Immature natural killer cell (primary cell): ENCODE data around the gene BSND. TPM values are rescaled to one million over a fixed set of nuclear protein-coding genes. Genes with fewer than 3 reads are reported as not detected.
"Not testable (repeated sequence)": the region's sequence is repeated elsewhere in the genome, so short reads cannot be mapped to it uniquely, and the experiment has no call there.

ENCODE experiments used
- DNase-seq, 3 donors: peaks; one replicate each; pipeline ENCODE4 v3.0.0; 2022; ENCODE audit warnings: mixed read lengths in 1 of 3
- H3K27ac Mint-ChIP-seq, 6 donors: one replicate each; pipeline ENCODE4 v1.8.0; 2020; ENCODE audit warnings: mixed read lengths in 6 of 6, mild to moderate bottlenecking in 5 of 6, inconsistent platforms in 4 of 6, moderate library complexity in 3 of 6
- H3K27me3 Mint-ChIP-seq, 3 donors: one replicate each; pipeline ENCODE4 v1.8.0; 2020 to 2021; ENCODE audit warnings: low read depth in 3 of 3, mild to moderate bottlenecking in 3 of 3, mixed read lengths in 3 of 3, moderate library complexity in 3 of 3, inconsistent platforms in 1 of 3
- H3K36me3 Mint-ChIP-seq, 3 donors: one replicate each; pipeline ENCODE4 v1.8.0; 2020; ENCODE audit warnings: mixed read lengths in 3 of 3, inconsistent platforms in 2 of 3, mild to moderate bottlenecking in 2 of 3
- H3K4me1 Mint-ChIP-seq, 2 donors: one replicate each; pipeline ENCODE4 v1.8.0; 2020; ENCODE audit warnings: inconsistent platforms in 2 of 2, mild to moderate bottlenecking in 2 of 2, mixed read lengths in 2 of 2, moderate library complexity in 1 of 2
- H3K4me3 Mint-ChIP-seq, 5 donors: one replicate each; pipeline ENCODE4 v1.8.0; 2020; ENCODE audit warnings: mild to moderate bottlenecking in 5 of 5, mixed read lengths in 5 of 5, inconsistent platforms in 3 of 5, moderate library complexity in 3 of 5
- H3K9me3 Mint-ChIP-seq, 6 donors: one replicate each; pipeline ENCODE4 v1.8.0; 2020; ENCODE audit warnings: mild to moderate bottlenecking in 6 of 6, mixed read lengths in 6 of 6, inconsistent platforms in 4 of 6, moderate library complexity in 3 of 6
- polyA plus RNA-seq, 3 donors: library from polyadenylated mRNA; unstranded; fragments of 300-500 nt; fragmentation: Illumina TruSeq; gene quantifications; one replicate each; pipeline ENCODE4 v1.2.3, GENCODE V29; 2021

The BSND gene
- polyA plus RNA-seq, 3 donors from 2014 or later, result not detected

GRCh38 chr1:55021942-55022546 lies 23.3 kb downstream of the BSND start:
- H3K9me3 Mint-ChIP-seq, result no peaks in the 10 kb centered on the region
- no peak overlapping the region for H3K4me3 Mint-ChIP-seq
- DNase-seq, result peak; percentile 41 to 54 (median 44)
- H3K27me3 Mint-ChIP-seq, result peaks cover 0 to 6% (median 3%) of the 10 kb centered on the region in 3 donors
- peaks cover 3 to 11% of the 10 kb centered on the region in 2 donors for H3K4me1 Mint-ChIP-seq
- H3K36me3 Mint-ChIP-seq, result no peaks in the 10 kb centered on the region
- H3K27ac Mint-ChIP-seq, result no peak overlapping the region

- DNase-seq, H3K9me3 Mint-ChIP-seq, H3K36me3 Mint-ChIP-seq, H3K27ac Mint-ChIP-seq, H3K27me3 Mint-ChIP-seq, H3K4me3 Mint-ChIP-seq: not testable (repeated sequence)
- H3K4me1 Mint-ChIP-seq, result peaks cover 3 to 11% of the 10 kb centered on the region in 2 donors
Measured at GRCh38 chr1:55024163-55024562, 25.4 kb downstream of the BSND start.

- not testable (repeated sequence) for DNase-seq, H3K9me3 Mint-ChIP-seq, H3K27ac Mint-ChIP-seq, H3K27me3 Mint-ChIP-seq, H3K36me3 Mint-ChIP-seq, H3K4me3 Mint-ChIP-seq
- H3K4me1 Mint-ChIP-seq, result peaks cover 3 to 11% of the 10 kb centered on the region in 2 donors
Measured at GRCh38 chr1:55026682-55027081, 27.9 kb downstream of the BSND start.

DNA sequence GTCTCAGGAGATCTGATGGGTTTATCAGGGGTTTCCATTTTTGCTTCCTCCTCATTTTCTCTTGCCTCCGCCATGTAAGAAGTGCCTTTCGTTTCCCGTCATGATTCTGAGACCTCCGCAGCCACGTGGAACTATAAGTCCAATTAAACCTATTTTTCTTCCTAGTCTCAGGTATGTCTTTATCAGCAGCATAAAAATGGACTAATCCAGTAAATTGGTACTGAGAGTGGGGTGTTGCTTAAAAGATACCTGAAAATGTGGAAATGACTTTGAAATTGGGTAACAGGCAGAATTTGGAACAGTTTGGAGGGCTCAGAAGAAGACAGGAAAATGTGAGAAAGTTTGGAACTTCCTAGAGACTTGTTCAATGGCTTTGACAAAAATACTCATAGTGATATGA lies 32.4 kb downstream of the BSND start:
- not testable (repeated sequence) for H3K4me1 Mint-ChIP-seq, DNase-seq, H3K36me3 Mint-ChIP-seq, H3K9me3 Mint-ChIP-seq, H3K27ac Mint-ChIP-seq, H3K4me3 Mint-ChIP-seq
- peaks cover 0 to 14% (median 2%) of the 10 kb centered on the region in 3 donors for H3K27me3 Mint-ChIP-seq

DNA sequence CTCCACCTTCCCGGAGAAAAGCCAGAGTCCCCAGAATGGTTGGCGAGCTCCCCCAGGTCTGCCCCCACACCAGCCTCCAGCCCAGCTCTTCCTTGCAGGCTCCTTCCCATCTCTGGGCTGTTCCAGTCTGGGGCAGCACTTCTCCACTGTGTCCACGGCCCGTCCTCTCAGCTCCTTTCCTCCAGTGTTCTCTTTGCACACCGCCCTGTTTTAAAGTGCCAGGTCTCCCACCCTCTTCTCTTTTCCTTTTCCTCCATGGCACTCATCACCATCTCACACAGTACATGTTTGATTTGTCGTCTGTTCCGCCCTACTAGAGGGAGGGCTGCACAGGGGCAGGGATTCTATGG lies 34.5 kb downstream of the BSND start:
- H3K4me1 Mint-ChIP-seq, result no peaks in the 10 kb centered on the region
- H3K27me3 Mint-ChIP-seq, result peaks cover 4 to 21% (median 5%) of the 10 kb centered on the region in 3 donors
- H3K4me3 Mint-ChIP-seq, result no peak overlapping the region
- no peak for DNase-seq
- no peak overlapping the region for H3K27ac Mint-ChIP-seq
- H3K36me3 Mint-ChIP-seq, result no peaks in the 10 kb centered on the region
- H3K9me3 Mint-ChIP-seq, result peaks cover 0 to 1% (median 0%) of the 10 kb centered on the region in 6 donors

GRCh38 chr1:55034476-55035133 lies 35.9 kb downstream of the BSND start:
- H3K27me3 Mint-ChIP-seq, result peaks cover 4 to 29% (median 6%) of the 10 kb centered on the region in 3 donors
- no peak overlapping the region for H3K4me3 Mint-ChIP-seq
- no peak for DNase-seq
- H3K27ac Mint-ChIP-seq, result no peak overlapping the region
- no peaks in the 10 kb centered on the region for H3K36me3 Mint-ChIP-seq
- no peaks in the 10 kb centered on the region for H3K4me1 Mint-ChIP-seq
- peaks cover 0 to 1% (median 0%) of the 10 kb centered on the region in 6 donors for H3K9me3 Mint-ChIP-seq

DNA sequence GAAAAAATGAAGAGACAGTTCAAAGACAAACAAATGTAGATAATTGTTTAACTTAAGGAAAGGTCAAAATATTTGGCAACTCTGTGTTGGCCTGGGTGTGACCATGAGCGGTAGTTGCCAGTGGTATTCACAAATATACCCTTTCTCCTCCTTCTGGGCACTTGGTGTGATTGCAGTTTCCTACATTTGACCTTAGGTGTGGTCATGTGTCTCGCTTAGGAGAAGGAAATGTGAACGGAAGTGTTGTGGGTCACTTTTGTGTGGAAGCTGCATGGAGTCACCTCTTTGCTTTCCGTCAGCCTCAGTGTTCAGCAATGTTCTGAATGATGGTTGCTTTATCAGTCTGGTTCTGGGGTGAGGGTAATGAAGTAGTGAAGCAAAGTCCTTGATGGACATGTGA lies 37.2 kb downstream of the BSND start:
- DNase-seq, result no peak
- Mint-ChIP-seq H3K4me3 (no peak overlapping the region), H3K27me3 (peaks cover 5 to 33% (median 8%) of the 10 kb centered on the region in 3 donors), H3K9me3 (no peaks in the 10 kb centered on the region), H3K27ac (no peak overlapping the region), H3K4me1 (no peaks in the 10 kb centered on the region), H3K36me3 (no peaks in the 10 kb centered on the region)

GRCh38 chr1:55037733-55038551 lies 39.2 kb downstream of the BSND start:
- Mint-ChIP-seq H3K36me3 (no peaks in the 10 kb centered on the region), H3K4me1 (no peaks in the 10 kb centered on the region), H3K9me3 (no peaks in the 10 kb centered on the region), H3K4me3 (no peak overlapping the region), H3K27ac (no peak overlapping the region), H3K27me3 (peaks cover 6 to 36% (median 14%) of the 10 kb centered on the region in 3 donors)
- no peak for DNase-seq

GRCh38 chr1:55038552-55038838 lies 39.8 kb downstream of the BSND start:
- Mint-ChIP-seq H3K4me3 (no peak overlapping the region), H3K27me3 (peaks cover 6 to 33% (median 14%) of the 10 kb centered on the region in 3 donors), H3K4me1 (no peaks in the 10 kb centered on the region), H3K36me3 (no peaks in the 10 kb centered on the region), H3K9me3 (no peaks in the 10 kb centered on the region), H3K27ac (no peak overlapping the region)
- DNase-seq, result no peak

- DNase-seq, result no peak
- H3K27me3 Mint-ChIP-seq, result peaks cover 6 to 31% (median 14%) of the 10 kb centered on the region in 3 donors
- H3K4me3 Mint-ChIP-seq, result no peak overlapping the region
- no peaks in the 10 kb centered on the region for H3K9me3 Mint-ChIP-seq
- no peak overlapping the region for H3K27ac Mint-ChIP-seq
- no peaks in the 10 kb centered on the region for H3K4me1 Mint-ChIP-seq
- H3K36me3 Mint-ChIP-seq, result no peaks in the 10 kb centered on the region
Measured at GRCh38 chr1:55038974-55039341, 40.2 kb downstream of the BSND start.

- DNase-seq, result no peak
- H3K27ac Mint-ChIP-seq, result no peak within 1 kb of the TSS
Measured at GRCh38 chr1:55039342-55040082, 40.8 kb downstream of the BSND start, which contains the start of gene PCSK9. PCSK9 (plus strand) TSS chr1:55039548; CDS start chr1:55039838, 290 bp downstream.

GRCh38 chr1:55040083-55040932 lies 41.6 kb downstream of the BSND start:
- H3K27me3 Mint-ChIP-seq, result peaks cover 6 to 31% (median 12%) of the 10 kb centered on the region in 3 donors
- DNase-seq, result no peak
- no peaks in the 10 kb centered on the region for H3K9me3 Mint-ChIP-seq
- H3K36me3 Mint-ChIP-seq, result no peaks in the 10 kb centered on the region
- no peaks in the 10 kb centered on the region for H3K4me1 Mint-ChIP-seq
- no peak overlapping the region for H3K4me3 Mint-ChIP-seq
- no peak overlapping the region for H3K27ac Mint-ChIP-seq

More at GRCh38 chr1:55039342-55040082, 40.8 kb downstream of the BSND start, which contains the start of gene PCSK9:
- H3K27me3 Mint-ChIP-seq, result peaks cover 6 to 31% (median 14%) of the 10 kb centered on the region in 3 donors
- H3K9me3 Mint-ChIP-seq, result no peaks in the 10 kb centered on the region
- no peak within 1 kb of the TSS for H3K4me3 Mint-ChIP-seq
- H3K36me3 Mint-ChIP-seq, result no peaks in the 10 kb centered on the region
- no peaks in the 10 kb centered on the region for H3K4me1 Mint-ChIP-seq

- Mint-ChIP-seq H3K27me3 (peaks cover 6 to 27% (median 12%) of the 10 kb centered on the region in 3 donors), H3K27ac (no peak overlapping the region), H3K36me3 (no peaks in the 10 kb centered on the region), H3K9me3 (no peaks in the 10 kb centered on the region), H3K4me1 (no peaks in the 10 kb centered on the region), H3K4me3 (no peak overlapping the region)
- DNase-seq, result no peak
Measured at GRCh38 chr1:55040933-55041494, 42.3 kb downstream of the BSND start.
